Glomerular endothelial cell (primary cell): ENCODE measurements around the gene NUP62CL. TPM values are rescaled to one million over a fixed set of nuclear protein-coding genes. Genes with fewer than 3 reads are reported as not detected.
A peak's percentile ranks its signal among the peaks of the same experiment; 100 is the strongest.

Source experiments
- DNase-seq: peaks from one replicate; pipeline ENCODE4 v3.0.0-alpha.2; 2011; ENCODE audit warnings: low read depth, low spot score; ENCODE audit errors: extremely low read depth
- total RNA-seq: library from RNA; depleted of rRNA; stranded (reverse); fragments of >200 nt; gene quantifications from 2 replicates; pipeline ENCODE4 v1.2.3, GENCODE V29; 2015

The NUP62CL gene
- total RNA-seq, 1 donor from 2014 or later, result not detected

DNA sequence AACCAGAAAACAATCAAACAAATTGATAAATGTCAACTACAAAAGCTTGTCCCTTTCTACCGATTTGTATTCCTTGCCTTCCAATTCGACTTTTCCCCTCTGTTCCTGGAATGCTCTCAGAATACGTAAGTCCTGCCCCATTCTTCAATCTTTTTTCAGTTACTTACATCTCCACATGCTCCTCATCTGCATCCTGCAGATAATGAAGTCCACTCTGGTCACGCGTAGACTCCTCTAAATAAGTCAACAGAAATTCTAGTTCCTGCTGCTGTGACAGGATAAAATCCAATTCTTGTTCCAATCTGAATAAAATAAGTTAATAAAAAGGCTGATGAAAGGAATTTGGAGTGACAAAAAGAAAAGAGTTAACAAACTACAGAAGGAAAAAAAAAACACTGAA is 53.2 kb downstream of the NUP62CL start:
- DNase-seq, result no peak

DNA sequence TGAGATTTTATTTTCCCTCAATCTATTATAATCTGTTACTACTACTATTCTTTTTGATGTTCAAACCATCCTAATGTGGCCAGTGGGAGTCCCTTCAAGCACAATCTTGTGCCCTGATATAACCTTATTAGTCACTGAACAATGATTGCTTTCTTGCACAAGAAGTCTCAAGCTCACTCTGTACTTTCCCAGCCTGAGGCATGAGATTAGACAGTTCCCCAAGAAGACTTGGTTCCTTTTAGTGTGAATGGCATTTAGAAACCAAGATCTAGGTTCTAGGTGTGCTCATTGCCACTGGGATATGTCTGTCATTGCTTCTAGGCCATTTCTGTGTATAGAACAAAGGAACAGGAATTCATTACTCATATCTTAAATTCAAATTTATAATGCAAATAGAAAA is 59.6 kb downstream of the NUP62CL start:
- no peak for DNase-seq

- DNase-seq, result no peak
These were observed 70.3 kb downstream of the NUP62CL start for GRCh38 chrX:107135965-107136307.

DNA sequence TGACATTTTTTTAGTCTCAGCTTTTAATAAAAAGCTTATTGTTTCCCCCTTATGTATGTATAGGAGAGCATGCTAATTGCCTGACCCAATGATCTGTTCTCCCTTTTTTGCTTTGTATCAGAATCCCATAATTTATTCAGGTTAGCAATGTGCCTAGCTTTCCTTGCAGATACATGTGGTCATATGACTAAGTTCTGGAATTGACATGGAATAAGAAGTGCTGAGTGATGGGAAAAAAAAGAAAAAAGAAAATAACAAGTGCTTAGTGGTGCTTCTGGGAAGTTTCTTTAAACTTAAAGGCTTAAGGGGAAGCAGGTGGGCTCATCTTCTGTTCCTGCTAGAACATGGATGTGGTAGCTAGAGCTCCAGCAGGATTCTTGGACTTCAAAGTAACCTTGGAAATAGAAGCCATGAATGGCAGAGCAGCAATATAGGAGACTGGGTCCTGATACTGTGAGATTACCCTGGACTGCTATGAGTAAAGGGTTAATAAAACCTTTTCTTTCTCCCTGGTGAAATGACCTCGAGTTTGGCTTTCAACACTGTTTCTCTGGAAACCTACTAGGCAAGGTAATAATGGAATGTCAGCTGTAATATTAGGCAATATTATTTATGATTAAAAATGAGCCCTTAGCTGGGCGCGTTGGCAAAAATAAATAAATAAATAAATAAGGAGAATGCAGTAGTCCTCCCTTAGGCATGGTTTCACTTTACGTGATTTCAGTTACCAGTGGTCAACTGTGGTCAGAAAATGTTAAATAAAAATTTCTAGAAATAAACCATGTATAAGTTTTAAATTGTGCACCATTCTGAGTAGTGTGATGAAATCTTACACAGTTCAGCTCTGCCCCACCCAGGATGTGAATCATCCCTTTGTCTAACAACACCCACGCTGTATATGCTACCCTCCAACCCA is 70.9 kb downstream of the NUP62CL start:
- no peak for DNase-seq

DNA sequence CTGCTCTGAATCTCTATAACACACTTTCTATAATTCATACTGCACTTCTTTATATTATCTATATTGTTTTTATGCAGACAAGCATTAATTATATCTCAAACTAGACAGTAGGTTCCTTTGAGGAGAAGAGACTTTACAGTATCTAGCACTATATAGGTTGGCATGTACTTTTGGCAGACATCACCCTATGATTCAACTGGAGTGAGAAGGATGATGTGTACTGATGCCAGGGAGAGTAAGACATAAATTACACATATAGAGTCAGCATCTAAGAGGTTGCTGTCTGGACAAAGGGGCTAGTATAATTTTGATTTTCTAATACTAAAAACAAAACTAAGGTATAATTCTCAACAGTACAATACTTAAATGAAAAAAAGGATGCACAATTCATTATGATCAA is 82.5 kb downstream of the NUP62CL start:
- DNase-seq, result no peak

DNA sequence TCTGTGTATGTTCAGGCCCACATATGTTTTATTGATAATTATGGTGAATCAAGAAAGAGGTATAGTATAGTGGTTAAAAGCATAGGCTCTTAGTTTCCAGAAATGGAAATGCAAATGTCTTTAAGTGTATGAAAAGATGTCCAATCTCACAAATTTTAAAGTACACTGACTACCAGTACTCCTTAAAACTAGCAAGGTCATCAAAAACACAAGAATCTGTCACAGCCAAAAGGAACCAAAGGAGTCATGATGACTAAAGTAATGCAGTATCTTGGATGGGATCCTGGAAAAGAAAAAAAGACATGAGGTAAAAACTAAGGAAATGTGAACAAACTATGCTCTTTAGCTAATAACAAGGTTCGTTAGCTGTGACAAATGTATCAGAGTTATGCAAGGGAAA is 87.0 kb downstream of the NUP62CL start:
- DNase-seq, result no peak

DNA sequence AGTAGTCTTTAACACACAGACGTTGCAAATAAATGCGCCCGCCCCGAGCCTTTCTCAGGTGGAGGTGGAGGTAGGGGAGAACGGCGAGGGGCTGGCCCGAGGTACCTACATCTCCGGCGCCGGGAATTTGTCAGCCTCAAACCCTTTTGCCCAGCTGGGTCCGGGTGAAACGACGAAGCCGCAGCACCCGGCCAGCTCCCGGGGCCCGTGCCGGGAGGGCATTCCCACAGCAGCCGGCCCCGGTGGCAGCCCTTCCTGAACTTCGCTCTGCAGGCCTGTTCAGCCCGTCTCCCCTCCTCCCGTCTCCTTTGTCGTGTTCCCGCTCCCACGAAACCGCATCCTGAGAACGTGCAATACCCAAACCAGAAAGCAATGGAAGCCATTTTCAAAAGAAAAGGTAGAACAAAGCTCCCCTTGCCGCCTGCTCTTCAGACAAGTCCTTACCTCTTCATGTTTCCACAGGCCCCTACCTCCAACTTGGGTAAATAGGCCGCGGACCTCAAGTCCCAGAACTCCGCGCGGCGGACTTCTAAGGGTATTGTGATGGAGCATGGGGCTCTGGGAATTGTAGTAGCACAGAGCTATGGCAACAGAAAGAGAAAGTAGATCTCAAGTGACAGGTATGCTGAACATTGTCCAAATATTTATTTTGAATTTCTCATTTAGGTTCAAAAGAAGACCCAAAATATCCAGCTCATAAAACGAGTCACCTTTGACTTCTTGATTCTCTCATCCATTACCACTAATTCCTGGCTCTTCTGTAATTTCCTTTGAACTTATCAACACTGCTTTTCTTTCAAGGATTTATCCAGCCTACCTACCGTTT is 87.7 kb downstream of the NUP62CL start, which contains the start of gene RBM41:
Gene RBM41 (minus strand): TSS at position 501 of the 826 bp plus-strand sequence. CDS start 49 bp downstream, at position 452.
- peak; percentile 23 for DNase-seq

- no peak for DNase-seq
These were observed 88.3 kb downstream of the NUP62CL start for GRCh38 chrX:107117993-107118321.

GRCh38 chrX:107107459-107107858 is 98.8 kb downstream of the NUP62CL start:
- no peak for DNase-seq

DNA sequence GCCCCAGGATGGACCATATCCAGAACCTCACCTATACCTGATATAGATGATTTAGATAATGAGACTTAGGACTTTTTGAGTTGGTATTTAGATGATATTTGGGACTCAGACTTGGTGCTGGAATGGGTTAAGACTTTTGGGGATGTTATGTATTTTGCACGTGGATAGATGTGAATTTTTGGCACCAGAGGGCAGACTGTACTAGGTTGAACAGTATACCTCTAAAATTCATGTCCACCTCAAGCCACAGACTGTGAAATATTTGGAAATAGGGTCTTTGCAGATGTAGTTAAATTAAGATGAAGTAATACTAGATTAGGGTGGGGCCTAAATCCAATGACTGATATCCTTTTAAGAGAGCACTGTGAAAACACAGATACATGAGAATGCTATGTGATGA is 103.3 kb downstream of the NUP62CL start:
- no peak for DNase-seq

- DNase-seq, result no peak
These were observed 130.1 kb downstream of the NUP62CL start for GRCh38 chrX:107076158-107076557.

Other genes with a start within 250 kb of the NUP62CL start
- gene MORC4, start 206.2 kb downstream of the NUP62CL start, total RNA-seq, result 12.1 and 16.3 TPM in 2 replicates
- 5.4 and 10.4 TPM in 2 replicates for gene RBM41, start 87.6 kb downstream of the NUP62CL start, total RNA-seq
- gene DNAAF6, start 178 bp upstream of the NUP62CL start, total RNA-seq, result not detected in 2 replicates
- gene FRMPD3, start 243.2 kb upstream of the NUP62CL start, total RNA-seq, result not detected in 2 replicates